ENCODE measurements around the gene PLCB4. TPM values are rescaled to one million over a fixed set of nuclear protein-coding genes. Genes with fewer than 3 reads are reported as not detected.
A peak's percentile ranks its signal among the peaks of the same experiment; 100 is the strongest.

PLCB4 gene
- total and polyA plus RNA-seq, 2 experiments from 2014 or later: 6.5 to 16.1 TPM

DNA sequence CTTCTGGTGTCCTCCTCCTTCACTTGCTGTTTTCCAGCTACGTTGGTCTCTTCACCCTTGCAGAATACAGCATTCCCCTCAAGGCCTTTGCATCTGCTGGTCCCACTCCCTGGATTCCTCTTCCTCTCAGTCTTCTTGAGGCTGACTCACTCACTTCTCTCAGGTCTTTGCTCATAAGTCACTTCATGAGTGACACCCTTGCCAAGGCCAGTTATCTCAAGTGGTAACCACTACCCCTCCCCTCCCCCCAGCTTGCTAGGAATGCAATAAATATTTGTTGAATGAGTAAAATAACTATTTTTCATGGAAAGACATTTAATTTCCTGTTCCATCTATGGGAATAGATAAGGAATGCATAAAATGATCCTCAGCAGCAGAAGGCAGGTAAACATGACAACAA lies 131.7 kb downstream of the PLCB4 start:
- Histone ChIP-seq H3K27me3 (ENCODE audit: insufficient read depth) (no peaks in the 10 kb centered on the region), H3K79me2 (replicated peaks; ENCODE audit: insufficient read depth) (no peaks in the 10 kb centered on the region), H3K9me2 (ENCODE audit: insufficient read depth) (no peaks in the 10 kb centered on the region), H3K27ac (ENCODE audit: low read depth) (no peak overlapping the region), H3K4me2 (no peak overlapping the region), H4K20me1 (replicated peaks; ENCODE audit: insufficient read depth) (no peaks in the 10 kb centered on the region), H3K4me1 (ENCODE audit: insufficient read depth) (peaks cover 14% of the 10 kb centered on the region), H3K36me3 (ENCODE audit: insufficient read depth) (no peaks in the 10 kb centered on the region), H3K4me3 (no peak overlapping the region), H3F3A (replicated peaks; ENCODE audit: low read depth) (no peaks in the 10 kb centered on the region), H2AFZ (no peak overlapping the region)
- Mint-ChIP-seq H3K36me3 (ENCODE audit: low read depth) (no peaks in the 10 kb centered on the region; the same call in 2 of the 3 replicates), H3K4me1 (peaks cover 28% of the 10 kb centered on the region), H3K27ac (peak overlapping the region; percentile 32; the same call in 1 of the 2 replicates), H3K9me3 (no peaks in the 10 kb centered on the region), H3K4me3 (no peak overlapping the region), H3K27me3 (ENCODE audit: insufficient read depth, low read depth, poor library complexity) (peaks cover 2% of the 10 kb centered on the region)
- DNase-seq (ENCODE audit: low spot score): no peak
- ATAC-seq: no peak
- TF ChIP-seq CREB1 (CRISPR knock-in tag; IDR thresholded peaks at IDR 0.05; ENCODE audit: low read depth) (no peak), ZNF462 (CRISPR knock-in tag; IDR thresholded peaks at IDR 0.05) (no peak), STAT1 (IDR thresholded peaks at IDR 0.05; ENCODE audit: unreplicated experiment) (no peak), EZH2 (IDR thresholded peaks at IDR 0.05; ENCODE audit: low read depth, unreplicated experiment) (no peak), ZNF331 (CRISPR knock-in tag; IDR thresholded peaks at IDR 0.05; ENCODE audit: low read depth) (no peak), NANOG (IDR thresholded peaks at IDR 0.05; ENCODE audit: borderline replicate concordance) (no peak), POLR2AphosphoS5 (IDR thresholded peaks at IDR 0.05; ENCODE audit: low read depth) (no peak), JUNB (IDR thresholded peaks at IDR 0.05; ENCODE audit: unreplicated experiment) (no peak), ZNF114 (CRISPR knock-in tag; IDR thresholded peaks at IDR 0.05) (no peak), CTCF (conservative IDR thresholded peaks at IDR 0.05; ENCODE audit: low read depth in 2 of 2) (no peak), EZH2phosphoT487 (IDR thresholded peaks at IDR 0.05; ENCODE audit: unreplicated experiment) (no peak)
- TF ChIP-seq, protein P1, sequence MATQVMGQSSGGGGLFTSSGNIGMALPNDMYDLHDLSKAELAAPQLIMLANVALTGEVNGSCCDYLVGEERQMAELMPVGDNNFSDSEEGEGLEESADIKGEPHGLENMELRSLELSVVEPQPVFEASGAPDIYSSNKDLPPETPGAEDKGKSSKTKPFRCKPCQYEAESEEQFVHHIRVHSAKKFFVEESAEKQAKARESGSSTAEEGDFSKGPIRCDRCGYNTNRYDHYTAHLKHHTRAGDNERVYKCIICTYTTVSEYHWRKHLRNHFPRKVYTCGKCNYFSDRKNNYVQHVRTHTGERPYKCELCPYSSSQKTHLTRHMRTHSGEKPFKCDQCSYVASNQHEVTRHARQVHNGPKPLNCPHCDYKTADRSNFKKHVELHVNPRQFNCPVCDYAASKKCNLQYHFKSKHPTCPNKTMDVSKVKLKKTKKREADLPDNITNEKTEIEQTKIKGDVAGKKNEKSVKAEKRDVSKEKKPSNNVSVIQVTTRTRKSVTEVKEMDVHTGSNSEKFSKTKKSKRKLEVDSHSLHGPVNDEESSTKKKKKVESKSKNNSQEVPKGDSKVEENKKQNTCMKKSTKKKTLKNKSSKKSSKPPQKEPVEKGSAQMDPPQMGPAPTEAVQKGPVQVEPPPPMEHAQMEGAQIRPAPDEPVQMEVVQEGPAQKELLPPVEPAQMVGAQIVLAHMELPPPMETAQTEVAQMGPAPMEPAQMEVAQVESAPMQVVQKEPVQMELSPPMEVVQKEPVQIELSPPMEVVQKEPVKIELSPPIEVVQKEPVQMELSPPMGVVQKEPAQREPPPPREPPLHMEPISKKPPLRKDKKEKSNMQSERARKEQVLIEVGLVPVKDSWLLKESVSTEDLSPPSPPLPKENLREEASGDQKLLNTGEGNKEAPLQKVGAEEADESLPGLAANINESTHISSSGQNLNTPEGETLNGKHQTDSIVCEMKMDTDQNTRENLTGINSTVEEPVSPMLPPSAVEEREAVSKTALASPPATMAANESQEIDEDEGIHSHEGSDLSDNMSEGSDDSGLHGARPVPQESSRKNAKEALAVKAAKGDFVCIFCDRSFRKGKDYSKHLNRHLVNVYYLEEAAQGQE (IDR thresholded peaks at IDR 0.05; ENCODE audit: unreplicated experiment): no peak
- TF ChIP-seq, protein P2, sequence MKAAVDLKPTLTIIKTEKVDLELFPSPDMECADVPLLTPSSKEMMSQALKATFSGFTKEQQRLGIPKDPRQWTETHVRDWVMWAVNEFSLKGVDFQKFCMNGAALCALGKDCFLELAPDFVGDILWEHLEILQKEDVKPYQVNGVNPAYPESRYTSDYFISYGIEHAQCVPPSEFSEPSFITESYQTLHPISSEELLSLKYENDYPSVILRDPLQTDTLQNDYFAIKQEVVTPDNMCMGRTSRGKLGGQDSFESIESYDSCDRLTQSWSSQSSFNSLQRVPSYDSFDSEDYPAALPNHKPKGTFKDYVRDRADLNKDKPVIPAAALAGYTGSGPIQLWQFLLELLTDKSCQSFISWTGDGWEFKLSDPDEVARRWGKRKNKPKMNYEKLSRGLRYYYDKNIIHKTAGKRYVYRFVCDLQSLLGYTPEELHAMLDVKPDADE (IDR thresholded peaks at IDR 0.05): no peak

Measured in GM23338 (cell line).